HEK293 (cell line): ENCODE results near the gene OR6N2.

Source experiments
- SALL2 ChIP-seq: fragments of 450-650 bp; formaldehyde crosslinking; IDR thresholded peaks from 2 replicates; pipeline ENCODE4 v1.5.0; 2017; ENCODE audit warnings: missing biosample characterization, mild to moderate bottlenecking, missing genetic modification characterization, borderline replicate concordance
- ZBTB1 ChIP-seq: fragments of 450-650 bp; formaldehyde crosslinking; IDR thresholded peaks from 2 replicates; pipeline ENCODE4 v1.5.1; 2016; ENCODE audit warnings: missing biosample characterization, missing genetic modification characterization
- ZNF133 ChIP-seq: fragments of 450-650 bp; formaldehyde crosslinking; IDR thresholded peaks from 2 replicates; pipeline ENCODE4 v1.5.1; 2016; ENCODE audit warnings: missing biosample characterization, missing genetic modification characterization
- ZNF24 ChIP-seq: fragments of 450-650 bp; formaldehyde crosslinking; IDR thresholded peaks from 2 replicates; pipeline ENCODE4 v1.5.1; 2016; ENCODE audit warnings: missing biosample characterization, missing genetic modification characterization
- ZNF248 ChIP-seq: fragments of 450-650 bp; formaldehyde crosslinking; IDR thresholded peaks from 2 replicates; pipeline ENCODE4 v1.5.1; 2017; ENCODE audit warnings: missing biosample characterization, missing genetic modification characterization
- TF ChIP-seq, protein P1 (sequence below): fragments of 450-650 bp; formaldehyde crosslinking; IDR thresholded peaks from 2 replicates; pipeline ENCODE4 v1.5.1; 2016; ENCODE audit warnings: missing biosample characterization, missing genetic modification characterization
- TF ChIP-seq, protein P2 (sequence below): fragments of 450-650 bp; formaldehyde crosslinking; IDR thresholded peaks from 2 replicates; pipeline ENCODE4 v1.5.1; 2016; ENCODE audit warnings: missing biosample characterization, missing genetic modification characterization
- TF ChIP-seq, protein P3 (sequence below): fragments of 450-650 bp; formaldehyde crosslinking; IDR thresholded peaks from 2 replicates; pipeline ENCODE4 v1.5.1; 2016; ENCODE audit warnings: missing biosample characterization, missing genetic modification characterization
- TF ChIP-seq, protein P4 (sequence below): fragments of 450-650 bp; formaldehyde crosslinking; IDR thresholded peaks from 2 replicates; pipeline ENCODE4 v1.5.1; 2016; ENCODE audit warnings: missing biosample characterization, missing genetic modification characterization, low read depth

DNA sequence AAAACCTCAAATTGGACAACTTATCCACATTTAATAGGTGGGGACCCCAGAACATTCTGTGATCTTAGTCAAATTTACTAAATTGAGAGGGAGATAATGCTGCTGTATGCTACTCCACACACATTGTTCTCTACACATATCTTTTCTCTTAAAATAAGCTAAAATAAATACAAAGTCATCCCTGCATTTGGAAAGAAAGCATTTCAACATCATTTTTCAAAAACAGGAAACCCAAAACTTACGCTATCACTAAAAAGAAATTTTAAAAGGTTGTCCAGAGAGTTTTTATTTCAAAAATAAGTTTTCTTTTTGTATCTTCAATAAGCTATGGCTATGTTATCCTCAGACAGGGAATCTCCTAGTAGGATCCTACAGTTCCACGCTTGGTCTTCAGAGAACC, 19.5 kb upstream of the OR6N2 start:
- TF ChIP-seq ZNF24 (no peak), SALL2 (no peak), ZNF248 (tag by site-specific recombination) (no peak), ZBTB1 (no peak), ZNF133 (no peak)
- TF ChIP-seq, protein P1, sequence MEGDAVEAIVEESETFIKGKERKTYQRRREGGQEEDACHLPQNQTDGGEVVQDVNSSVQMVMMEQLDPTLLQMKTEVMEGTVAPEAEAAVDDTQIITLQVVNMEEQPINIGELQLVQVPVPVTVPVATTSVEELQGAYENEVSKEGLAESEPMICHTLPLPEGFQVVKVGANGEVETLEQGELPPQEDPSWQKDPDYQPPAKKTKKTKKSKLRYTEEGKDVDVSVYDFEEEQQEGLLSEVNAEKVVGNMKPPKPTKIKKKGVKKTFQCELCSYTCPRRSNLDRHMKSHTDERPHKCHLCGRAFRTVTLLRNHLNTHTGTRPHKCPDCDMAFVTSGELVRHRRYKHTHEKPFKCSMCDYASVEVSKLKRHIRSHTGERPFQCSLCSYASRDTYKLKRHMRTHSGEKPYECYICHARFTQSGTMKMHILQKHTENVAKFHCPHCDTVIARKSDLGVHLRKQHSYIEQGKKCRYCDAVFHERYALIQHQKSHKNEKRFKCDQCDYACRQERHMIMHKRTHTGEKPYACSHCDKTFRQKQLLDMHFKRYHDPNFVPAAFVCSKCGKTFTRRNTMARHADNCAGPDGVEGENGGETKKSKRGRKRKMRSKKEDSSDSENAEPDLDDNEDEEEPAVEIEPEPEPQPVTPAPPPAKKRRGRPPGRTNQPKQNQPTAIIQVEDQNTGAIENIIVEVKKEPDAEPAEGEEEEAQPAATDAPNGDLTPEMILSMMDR (tag by site-specific recombination), result no peak
- TF ChIP-seq, protein P2, sequence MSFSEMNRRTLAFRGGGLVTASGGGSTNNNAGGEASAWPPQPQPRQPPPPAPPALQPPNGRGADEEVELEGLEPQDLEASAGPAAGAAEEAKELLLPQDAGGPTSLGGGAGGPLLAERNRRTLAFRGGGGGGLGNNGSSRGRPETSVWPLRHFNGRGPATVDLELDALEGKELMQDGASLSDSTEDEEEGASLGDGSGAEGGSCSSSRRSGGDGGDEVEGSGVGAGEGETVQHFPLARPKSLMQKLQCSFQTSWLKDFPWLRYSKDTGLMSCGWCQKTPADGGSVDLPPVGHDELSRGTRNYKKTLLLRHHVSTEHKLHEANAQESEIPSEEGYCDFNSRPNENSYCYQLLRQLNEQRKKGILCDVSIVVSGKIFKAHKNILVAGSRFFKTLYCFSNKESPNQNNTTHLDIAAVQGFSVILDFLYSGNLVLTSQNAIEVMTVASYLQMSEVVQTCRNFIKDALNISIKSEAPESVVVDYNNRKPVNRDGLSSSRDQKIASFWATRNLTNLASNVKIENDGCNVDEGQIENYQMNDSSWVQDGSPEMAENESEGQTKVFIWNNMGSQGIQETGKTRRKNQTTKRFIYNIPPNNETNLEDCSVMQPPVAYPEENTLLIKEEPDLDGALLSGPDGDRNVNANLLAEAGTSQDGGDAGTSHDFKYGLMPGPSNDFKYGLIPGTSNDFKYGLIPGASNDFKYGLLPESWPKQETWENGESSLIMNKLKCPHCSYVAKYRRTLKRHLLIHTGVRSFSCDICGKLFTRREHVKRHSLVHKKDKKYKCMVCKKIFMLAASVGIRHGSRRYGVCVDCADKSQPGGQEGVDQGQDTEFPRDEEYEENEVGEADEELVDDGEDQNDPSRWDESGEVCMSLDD (tag by site-specific recombination), result no peak
- TF ChIP-seq, protein P3, sequence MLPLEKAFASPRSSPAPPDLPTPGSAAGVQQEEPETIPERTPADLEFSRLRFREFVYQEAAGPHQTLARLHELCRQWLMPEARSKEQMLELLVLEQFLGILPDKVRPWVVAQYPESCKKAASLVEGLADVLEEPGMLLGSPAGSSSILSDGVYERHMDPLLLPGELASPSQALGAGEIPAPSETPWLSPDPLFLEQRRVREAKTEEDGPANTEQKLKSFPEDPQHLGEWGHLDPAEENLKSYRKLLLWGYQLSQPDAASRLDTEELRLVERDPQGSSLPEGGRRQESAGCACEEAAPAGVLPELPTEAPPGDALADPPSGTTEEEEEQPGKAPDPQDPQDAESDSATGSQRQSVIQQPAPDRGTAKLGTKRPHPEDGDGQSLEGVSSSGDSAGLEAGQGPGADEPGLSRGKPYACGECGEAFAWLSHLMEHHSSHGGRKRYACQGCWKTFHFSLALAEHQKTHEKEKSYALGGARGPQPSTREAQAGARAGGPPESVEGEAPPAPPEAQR (tag by site-specific recombination), result no peak
- TF ChIP-seq, protein P4, sequence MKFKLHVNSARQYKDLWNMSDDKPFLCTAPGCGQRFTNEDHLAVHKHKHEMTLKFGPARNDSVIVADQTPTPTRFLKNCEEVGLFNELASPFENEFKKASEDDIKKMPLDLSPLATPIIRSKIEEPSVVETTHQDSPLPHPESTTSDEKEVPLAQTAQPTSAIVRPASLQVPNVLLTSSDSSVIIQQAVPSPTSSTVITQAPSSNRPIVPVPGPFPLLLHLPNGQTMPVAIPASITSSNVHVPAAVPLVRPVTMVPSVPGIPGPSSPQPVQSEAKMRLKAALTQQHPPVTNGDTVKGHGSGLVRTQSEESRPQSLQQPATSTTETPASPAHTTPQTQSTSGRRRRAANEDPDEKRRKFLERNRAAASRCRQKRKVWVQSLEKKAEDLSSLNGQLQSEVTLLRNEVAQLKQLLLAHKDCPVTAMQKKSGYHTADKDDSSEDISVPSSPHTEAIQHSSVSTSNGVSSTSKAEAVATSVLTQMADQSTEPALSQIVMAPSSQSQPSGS (tag by site-specific recombination), result no peak
